CD4-positive, alpha-beta T cell treated with Interleukin-12 subunit alpha and Interleukin-12 subunit beta, for 1 hour (primary cell): ENCODE results near the gene ABAT.

ENCODE experiments used
- DNase-seq: peaks from one replicate; pipeline ENCODE4 v3.0.0-alpha.2; 2020

ABAT gene

DNA sequence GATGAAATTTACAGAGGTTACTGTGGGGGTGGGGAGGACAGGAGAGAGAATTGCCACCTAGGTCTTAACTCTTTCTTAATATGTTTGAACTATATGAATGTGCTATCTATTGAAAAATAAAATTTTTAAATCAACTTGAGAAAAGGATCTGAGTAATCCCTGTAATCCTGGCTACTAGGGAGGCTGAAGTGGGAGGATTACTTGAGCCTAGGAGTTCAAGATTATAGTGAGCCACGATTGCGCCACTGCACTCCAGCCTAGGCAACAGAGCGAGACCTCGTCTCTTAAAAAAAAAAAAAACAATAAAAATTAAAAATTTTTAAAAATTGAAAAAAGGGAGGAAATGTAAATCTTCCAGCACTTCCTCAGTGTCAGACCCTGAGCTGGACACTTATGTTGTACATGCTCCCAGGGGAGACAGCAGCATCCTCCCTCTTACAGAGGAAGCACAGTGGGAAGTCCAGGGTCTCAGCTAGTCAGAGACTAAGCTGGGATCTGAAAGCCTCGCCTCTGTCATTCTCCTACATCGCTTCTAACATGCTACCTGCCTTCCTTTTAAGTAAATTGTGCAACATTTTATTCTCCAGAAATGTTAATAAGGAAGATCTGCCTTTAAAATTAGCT, 145.1 kb downstream of the ABAT start:
- DNase-seq: no peak

DNA sequence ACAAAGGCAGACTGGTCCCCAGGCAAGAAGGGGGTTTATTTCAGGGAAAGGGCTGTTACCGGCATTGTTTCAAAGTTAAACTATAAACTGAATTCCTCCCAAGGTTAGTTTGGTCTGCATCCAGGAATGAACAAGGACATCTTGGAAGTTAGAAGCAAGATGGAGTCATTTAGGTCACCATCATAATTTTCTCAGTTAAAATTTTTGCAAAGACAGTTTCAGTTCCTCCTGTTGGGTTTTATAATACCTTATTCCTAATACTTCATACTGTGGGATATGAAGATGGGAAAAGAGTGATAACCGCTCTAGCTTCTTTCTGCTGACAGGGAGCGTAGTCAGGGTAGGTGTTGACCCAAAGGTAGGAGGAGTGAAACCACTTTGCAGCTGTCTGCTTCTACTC, 148.0 kb downstream of the ABAT start:
- no peak for DNase-seq

GRCh38 chr16:8826278-8826879, 152.0 kb downstream of the ABAT start:
- DNase-seq: no peak

DNA sequence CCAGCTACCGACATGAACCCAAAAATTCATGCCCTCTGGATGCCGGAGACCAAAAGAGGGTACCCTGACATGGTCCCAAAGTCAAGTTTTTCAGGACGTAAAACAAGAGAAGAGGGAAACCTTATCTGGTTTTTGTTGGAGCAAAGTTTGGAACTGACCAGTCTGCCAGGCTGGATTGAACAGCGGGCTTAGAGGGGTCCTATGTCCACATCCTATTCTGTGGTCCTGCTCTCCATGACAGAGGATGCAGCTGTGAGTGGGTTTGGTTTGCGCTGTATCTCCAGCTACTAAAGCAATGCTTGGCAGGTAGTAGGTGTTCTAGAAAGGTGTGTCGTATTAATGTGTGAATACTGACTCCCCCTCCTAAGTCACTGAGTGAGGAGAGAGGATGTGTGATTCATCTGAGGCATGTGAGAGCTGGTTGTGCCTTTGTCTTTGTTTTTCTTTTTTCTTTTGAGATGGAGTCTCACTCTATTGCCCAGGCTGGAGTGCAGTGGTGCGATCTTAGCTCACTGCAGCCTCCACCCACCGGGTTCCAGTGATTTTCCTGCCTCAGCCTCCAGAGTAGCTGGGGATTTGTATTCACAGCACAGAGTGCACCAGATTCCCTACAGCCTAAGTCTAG, 154.2 kb downstream of the ABAT start:
- DNase-seq: no peak

DNA sequence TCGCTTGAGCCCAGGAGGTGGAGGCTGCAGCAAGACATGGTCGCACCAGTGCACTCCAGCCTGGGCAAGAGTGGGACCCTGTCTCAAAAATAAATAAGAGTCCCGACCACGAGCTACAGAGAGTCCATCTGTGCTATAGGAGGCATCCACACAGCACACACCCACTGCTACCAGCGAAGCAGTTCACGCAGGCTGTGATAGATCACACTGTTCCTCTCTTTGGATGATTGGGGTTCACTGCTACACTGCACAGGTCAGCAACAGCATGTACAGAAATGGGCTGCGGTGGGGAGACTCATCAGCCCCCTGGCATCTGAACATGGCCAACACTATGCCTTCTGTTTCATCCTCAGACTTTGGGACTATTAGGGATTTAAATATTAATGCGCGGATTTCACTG, 157.0 kb downstream of the ABAT start:
- no peak for DNase-seq

- no peak for DNase-seq
These were observed 157.7 kb downstream of the ABAT start for GRCh38 chr16:8831871-8832716.

- DNase-seq: no peak
These were observed 158.3 kb downstream of the ABAT start for GRCh38 chr16:8832717-8833105.
